HG02678 (cell line): Measurements from ENCODE around the gene ADPGK.
"Not testable (repeated sequence)": the region's sequence is repeated elsewhere in the genome, so short reads cannot be mapped to it uniquely, and the experiment has no call there.

Experiments
- ATAC-seq: cut with Tn5 transposase; IDR thresholded peaks from one replicate; pipeline ENCODE4 v1.9.1; 2021; ENCODE audit warnings: mild to moderate bottlenecking, moderate library complexity; ENCODE audit not compliant: unreplicated experiment

The ADPGK gene

GRCh38 chr15:72751751-72752455, 31.7 kb downstream of the ADPGK start:
- no peak for ATAC-seq

GRCh38 chr15:72749700-72750099, 33.9 kb downstream of the ADPGK start:
- ATAC-seq: no peak

- ATAC-seq: peak; percentile 90
Measured at GRCh38 chr15:72740219-72740618, 43.3 kb downstream of the ADPGK start.

- ATAC-seq: no peak
Measured at GRCh38 chr15:72737723-72738122, 45.8 kb downstream of the ADPGK start.

- no peak for ATAC-seq
Measured at GRCh38 chr15:72737061-72737460, 46.5 kb downstream of the ADPGK start.

GRCh38 chr15:72735111-72735510, 48.4 kb downstream of the ADPGK start:
- ATAC-seq: no peak

- ATAC-seq: no peak
Measured at GRCh38 chr15:72733941-72734738, 49.4 kb downstream of the ADPGK start.

GRCh38 chr15:72732516-72732915, 51.0 kb downstream of the ADPGK start:
- ATAC-seq: no peak

GRCh38 chr15:72732086-72732485, 51.5 kb downstream of the ADPGK start:
- no peak for ATAC-seq

- ATAC-seq: no peak
Measured at GRCh38 chr15:72728821-72729220, 54.7 kb downstream of the ADPGK start.

- ATAC-seq: not testable (repeated sequence)
Measured at GRCh38 chr15:72728249-72728648, 55.3 kb downstream of the ADPGK start.

GRCh38 chr15:72727154-72727553, 56.4 kb downstream of the ADPGK start:
- no peak for ATAC-seq

- ATAC-seq: not testable (repeated sequence)
Measured at GRCh38 chr15:72725851-72726250, 57.7 kb downstream of the ADPGK start.

GRCh38 chr15:72725446-72725845, 58.1 kb downstream of the ADPGK start:
- no peak for ATAC-seq

GRCh38 chr15:72724028-72724427, 59.5 kb downstream of the ADPGK start:
- no peak for ATAC-seq

GRCh38 chr15:72722071-72722696, 61.4 kb downstream of the ADPGK start:
- no peak for ATAC-seq

- ATAC-seq: not testable (repeated sequence)
Measured at GRCh38 chr15:72708551-72709303, 74.8 kb downstream of the ADPGK start.

- no peak for ATAC-seq
Measured at GRCh38 chr15:72706266-72706665, 77.3 kb downstream of the ADPGK start.
